Left lobe of liver (tissue), 2 donors: ENCODE measurements around the gene ANXA2R. TPM values are rescaled to one million over a fixed set of nuclear protein-coding genes. Genes with fewer than 3 reads are reported as not detected.
"Not testable (repeated sequence)": the region's sequence is repeated elsewhere in the genome, so short reads cannot be mapped to it uniquely, and the experiment has no call there.

Experiments
- ATAC-seq: fragments of 200-7000 bp; cut with Tn5 transposase; one replicate; pipeline ENCODE4 v1.9.1; 2020; ENCODE audit warnings: mild to moderate bottlenecking, moderate library complexity
- DNase-seq: peaks from one replicate; pipeline ENCODE4 v3.0.0-alpha.2; 2020; ENCODE audit warnings: low spot score
- total RNA-seq: library from RNA; stranded (reverse); gene quantifications from one replicate; pipeline ENCODE4 v1.2.1, GENCODE V29; 2021
- donor health status: DM: no; HTN: no; CAD: no; lungs with moderate emphysema.
- donor health status: DM: no; HTN: yes; CAD: no.

Gene ANXA2R
- total RNA-seq, 1 donor from 2014 or later: 0.35 TPM

- ATAC-seq: no peak
- no peak for DNase-seq
Observed at GRCh38 chr5:43036856-43037635, 3.1 kb downstream of the ANXA2R start.

- ATAC-seq: no peak
- DNase-seq: no peak
Observed at GRCh38 chr5:43036409-43036808, 3.7 kb downstream of the ANXA2R start.

- DNase-seq: no peak
- no peak for ATAC-seq
Observed at GRCh38 chr5:43034591-43034968, 5.5 kb downstream of the ANXA2R start.

- no peak for DNase-seq
- ATAC-seq: peak; percentile 14
Observed at GRCh38 chr5:43033841-43034590, 6.1 kb downstream of the ANXA2R start.

GRCh38 chr5:43027054-43027785, 12.9 kb downstream of the ANXA2R start:
- ATAC-seq (no peak), DNase-seq (no peak)

- DNase-seq, ATAC-seq: not testable (repeated sequence)
Observed at GRCh38 chr5:43025184-43025950, 14.8 kb downstream of the ANXA2R start.

- no peak for ATAC-seq
- no peak for DNase-seq
Observed at GRCh38 chr5:43024217-43024616, 15.9 kb downstream of the ANXA2R start.

- DNase-seq: no peak
- ATAC-seq: no peak
Observed at GRCh38 chr5:43021151-43021550, 19.0 kb downstream of the ANXA2R start.

GRCh38 chr5:43020399-43020746, 19.7 kb downstream of the ANXA2R start:
- DNase-seq: no peak
- ATAC-seq: peak; percentile 5

- ATAC-seq (peak; percentile 88), DNase-seq (peak; percentile 71)
Observed at GRCh38 chr5:43019614-43020398, 20.3 kb downstream of the ANXA2R start.

GRCh38 chr5:43019291-43019613, 20.9 kb downstream of the ANXA2R start:
- ATAC-seq: no peak

GRCh38 chr5:43017428-43017815, 22.7 kb downstream of the ANXA2R start:
- DNase-seq: no peak
- ATAC-seq: peak; percentile 47

More at GRCh38 chr5:43019291-43019613, 20.9 kb downstream of the ANXA2R start:
- DNase-seq: no peak

GRCh38 chr5:43016217-43016779, 23.8 kb downstream of the ANXA2R start:
- DNase-seq (no peak), ATAC-seq (no peak)

GRCh38 chr5:43014522-43014921, 25.6 kb downstream of the ANXA2R start:
- no peak for DNase-seq
- no peak for ATAC-seq

GRCh38 chr5:43010935-43011315, 29.2 kb downstream of the ANXA2R start:
- ATAC-seq (no peak), DNase-seq (no peak)

- peak; percentile 77 for ATAC-seq
Observed at GRCh38 chr5:43008363-43009153, 31.6 kb downstream of the ANXA2R start.

GRCh38 chr5:43007911-43008362, 32.2 kb downstream of the ANXA2R start:
- ATAC-seq (peak; percentile 54), DNase-seq (peak; percentile 58)

More at GRCh38 chr5:43008363-43009153, 31.6 kb downstream of the ANXA2R start:
- peak; percentile 74 for DNase-seq

- ATAC-seq (peak; percentile 53), DNase-seq (peak; percentile 73)
Observed at GRCh38 chr5:43007246-43007910, 32.7 kb downstream of the ANXA2R start.
